ENCODE measurements around the gene IQCF6. TPM values are rescaled to one million over a fixed set of nuclear protein-coding genes. Genes with fewer than 3 reads are reported as not detected.
A peak's percentile ranks its signal among the peaks of the same experiment; 100 is the strongest.

The IQCF6 gene
- total RNA-seq, 2 experiments from 2014 or later = not detected

- DNase-seq = no peak
- ATAC-seq = no peak
- Mint-ChIP-seq H3K9me3 (no peaks in the 10 kb centered on the region), H3K27me3 (peaks cover 1% of the 10 kb centered on the region), H3K4me3 (no peak overlapping the region), H3K4me1 (ENCODE audit: low read depth) (no peaks in the 10 kb centered on the region), H3K27ac (no peak overlapping the region), H3K36me3 (ENCODE audit: low read depth) (no peaks in the 10 kb centered on the region)
- ChIA-PET POLR2A (no interaction called here), CTCF (interaction anchor here (1.4 to 3.4 kb wide), 2 partner anchors 10 to 11 kb away, joined by 8 to 12 read pairs; no protein-coding TSS in a partner anchor)
- intact Hi-C loops (cut with micrococcal nuclease) = no loop called here
- TF ChIP-seq CTCF (IDR thresholded peaks at IDR 0.05) = no peak
Measured at GRCh38 chr3:51808934-51809333, 29.9 kb upstream of the IQCF6 start.

GRCh38 chr3:51802106-51802703 lies 23.2 kb upstream of the IQCF6 start:
- CTCF ChIA-PET = interaction anchor here (0.6 to 7.2 kb wide), 7 partner anchors 18 to 300 kb away, joined by 3 to 41 read pairs (median 13); no protein-coding TSS in a partner anchor
- H3K4me3 Mint-ChIP-seq = no peak overlapping the region

GRCh38 chr3:51800750-51801125 lies 21.7 kb upstream of the IQCF6 start:
- peaks cover 16% of the 10 kb centered on the region for H3K27me3 Mint-ChIP-seq
- no peak for DNase-seq
- H3K9me3 Mint-ChIP-seq = no peaks in the 10 kb centered on the region
- no peak overlapping the region for H3K27ac Mint-ChIP-seq
- H3K36me3 Mint-ChIP-seq (ENCODE audit: low read depth) = no peaks in the 10 kb centered on the region
- no peak overlapping the region for H3K4me3 Mint-ChIP-seq
- intact Hi-C loops (cut with micrococcal nuclease) = loop anchor here (5.0 kb wide), 1 partner anchor 78 kb away; no protein-coding TSS in a partner anchor
- CTCF ChIA-PET = interaction anchor here (0.7 to 7.2 kb wide), 19 partner anchors 9 to 300 kb away, joined by 3 to 84 read pairs (median 5); no protein-coding TSS in a partner anchor
- no peak for TF ChIP-seq CTCF (IDR thresholded peaks at IDR 0.05)
- POLR2A ChIA-PET = no interaction called here
- peaks cover 35% of the 10 kb centered on the region for H3K4me1 Mint-ChIP-seq (ENCODE audit: low read depth)
- ATAC-seq = no peak

More at GRCh38 chr3:51802106-51802703, 23.2 kb upstream of the IQCF6 start:
- H3K27ac Mint-ChIP-seq = no peak overlapping the region
- H3K9me3 Mint-ChIP-seq = no peaks in the 10 kb centered on the region
- DNase-seq = no peak
- POLR2A ChIA-PET = interaction anchor here (1.0 kb wide), 1 partner anchor 83 kb away, joined by 5 read pairs; no protein-coding TSS in a partner anchor
- H3K36me3 Mint-ChIP-seq (ENCODE audit: low read depth) = no peaks in the 10 kb centered on the region
- peaks cover 29% of the 10 kb centered on the region for H3K4me1 Mint-ChIP-seq (ENCODE audit: low read depth)
- no peak for ATAC-seq
- intact Hi-C loops (cut with micrococcal nuclease) = loop anchor here (5.0 kb wide), 1 partner anchor 80 kb away; no protein-coding TSS in a partner anchor
- no peak for TF ChIP-seq CTCF (IDR thresholded peaks at IDR 0.05)
- peaks cover 10% of the 10 kb centered on the region for H3K27me3 Mint-ChIP-seq

GRCh38 chr3:51799879-51800749 lies 21.1 kb upstream of the IQCF6 start:
- H3K9me3 Mint-ChIP-seq = no peaks in the 10 kb centered on the region
- peaks cover 16% of the 10 kb centered on the region for H3K27me3 Mint-ChIP-seq
- peak; percentile 84 for TF ChIP-seq CTCF (IDR thresholded peaks at IDR 0.05)
- H3K36me3 Mint-ChIP-seq (ENCODE audit: low read depth) = no peaks in the 10 kb centered on the region
- no peak overlapping the region for H3K27ac Mint-ChIP-seq
- peaks cover 35% of the 10 kb centered on the region for H3K4me1 Mint-ChIP-seq (ENCODE audit: low read depth)
- ATAC-seq = peak; percentile 50
- CTCF ChIA-PET = interaction anchor here (0.7 to 7.2 kb wide), 23 partner anchors 9 to 646 kb away, joined by 3 to 84 read pairs (median 4); no protein-coding TSS in a partner anchor
- intact Hi-C loops (cut with micrococcal nuclease) = loop anchor here (5.0 kb wide), 1 partner anchor 78 kb away; no protein-coding TSS in a partner anchor
- POLR2A ChIA-PET = no interaction called here
- peak; percentile 43 for DNase-seq
- no peak overlapping the region for H3K4me3 Mint-ChIP-seq
